HG02763 (cell line): ENCODE measurements around the gene RPTOR.

Experiments used
- ATAC-seq: cut with Tn5 transposase; IDR thresholded peaks from one replicate; pipeline ENCODE4 v1.9.1; 2021; ENCODE audit warnings: mild to moderate bottlenecking, moderate library complexity; ENCODE audit not compliant: unreplicated experiment

RPTOR gene

GRCh38 chr17:80709090-80709695 lies 164.6 kb downstream of the RPTOR start:
- ATAC-seq: no peak

DNA sequence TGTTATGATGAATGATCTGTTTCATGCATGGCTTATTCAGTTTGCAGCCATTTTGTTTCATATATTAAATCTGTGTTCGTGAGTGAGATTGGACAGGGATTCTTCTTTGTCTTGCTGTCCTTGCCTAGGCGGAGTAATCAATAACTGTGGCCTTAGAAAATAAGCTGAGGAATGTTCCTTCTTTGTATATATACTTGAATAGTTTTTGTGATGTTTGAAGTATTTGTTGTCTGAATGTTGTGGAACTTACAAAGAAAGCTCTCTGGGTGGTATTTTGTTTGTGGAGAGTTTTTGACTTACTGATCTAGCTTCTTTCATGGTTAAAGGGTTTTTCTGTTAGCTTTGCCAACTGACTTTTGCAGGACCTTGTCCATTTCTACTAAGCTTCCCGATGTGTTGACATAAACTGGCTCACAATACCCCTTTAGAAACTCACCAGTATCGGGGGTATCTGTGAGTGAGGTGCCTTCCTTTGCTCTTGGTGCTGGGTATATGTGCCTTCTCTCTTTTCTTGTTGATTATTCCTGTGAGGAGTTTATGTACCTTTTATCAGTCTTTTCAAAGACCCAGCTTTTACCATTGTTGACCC lies 166.2 kb downstream of the RPTOR start:
- ATAC-seq: no peak

GRCh38 chr17:80712089-80712488 lies 167.5 kb downstream of the RPTOR start:
- no peak for ATAC-seq

GRCh38 chr17:80712606-80713005 lies 168.0 kb downstream of the RPTOR start:
- no peak for ATAC-seq

- ATAC-seq: no peak
Observed at GRCh38 chr17:80716986-80717719, 172.5 kb downstream of the RPTOR start.

DNA sequence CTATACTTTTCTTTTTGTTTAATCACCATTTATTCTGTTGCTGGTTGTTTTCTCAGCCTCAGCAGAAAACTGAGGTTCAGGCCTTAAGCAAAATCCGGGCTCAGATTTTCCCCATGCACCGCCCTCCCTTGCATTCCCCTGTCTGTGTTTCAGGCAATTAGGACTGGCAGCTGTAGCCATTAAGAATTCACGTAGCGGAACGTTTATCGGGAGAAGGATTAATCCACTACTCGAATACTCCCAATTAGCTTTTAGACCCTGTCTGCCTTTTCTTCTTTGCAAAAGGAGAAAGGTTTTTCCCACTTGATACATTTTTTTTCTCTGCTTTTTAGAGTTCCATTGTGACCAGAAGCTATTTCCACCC lies 173.1 kb downstream of the RPTOR start:
- ATAC-seq: no peak

DNA sequence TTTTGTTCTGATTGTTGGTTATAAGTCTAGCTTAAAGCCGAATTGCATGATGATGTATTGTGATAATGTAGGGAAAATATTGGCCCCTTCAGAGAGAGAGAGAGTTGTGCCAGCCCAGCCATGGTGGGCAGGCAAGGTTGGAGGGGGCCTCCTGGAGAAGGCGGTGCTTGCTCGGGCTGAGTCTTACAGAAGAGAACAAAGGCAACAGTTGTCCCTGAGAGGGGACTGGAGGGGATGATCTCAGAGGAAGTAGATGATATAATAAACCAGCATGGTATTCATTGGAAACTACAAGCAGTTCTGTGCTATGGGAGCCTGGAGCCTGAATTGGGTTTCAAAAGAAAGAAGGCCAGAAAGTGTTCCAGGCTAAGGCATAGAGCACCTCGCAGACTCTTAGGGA lies 173.8 kb downstream of the RPTOR start:
- no peak for ATAC-seq

DNA sequence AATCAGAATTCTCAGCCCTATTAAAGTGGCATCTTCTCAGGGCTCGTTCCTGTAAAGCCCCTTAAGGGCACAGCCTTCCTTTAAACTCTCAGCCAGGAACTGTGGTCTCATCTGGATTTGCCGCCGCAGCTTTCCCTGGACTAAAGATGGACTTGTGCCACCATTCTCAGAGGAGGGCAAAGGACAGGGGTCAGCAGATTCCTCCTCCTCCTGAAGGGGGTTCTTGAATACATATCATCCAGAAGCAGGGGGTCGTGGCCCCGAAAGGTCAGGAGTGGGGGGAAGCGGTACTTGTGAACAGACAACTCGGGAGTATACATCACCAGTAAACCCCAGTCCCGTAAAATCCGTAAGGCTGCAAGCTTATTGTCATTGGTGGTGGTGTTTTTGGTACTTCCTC lies 174.8 kb downstream of the RPTOR start:
- ATAC-seq: no peak

DNA sequence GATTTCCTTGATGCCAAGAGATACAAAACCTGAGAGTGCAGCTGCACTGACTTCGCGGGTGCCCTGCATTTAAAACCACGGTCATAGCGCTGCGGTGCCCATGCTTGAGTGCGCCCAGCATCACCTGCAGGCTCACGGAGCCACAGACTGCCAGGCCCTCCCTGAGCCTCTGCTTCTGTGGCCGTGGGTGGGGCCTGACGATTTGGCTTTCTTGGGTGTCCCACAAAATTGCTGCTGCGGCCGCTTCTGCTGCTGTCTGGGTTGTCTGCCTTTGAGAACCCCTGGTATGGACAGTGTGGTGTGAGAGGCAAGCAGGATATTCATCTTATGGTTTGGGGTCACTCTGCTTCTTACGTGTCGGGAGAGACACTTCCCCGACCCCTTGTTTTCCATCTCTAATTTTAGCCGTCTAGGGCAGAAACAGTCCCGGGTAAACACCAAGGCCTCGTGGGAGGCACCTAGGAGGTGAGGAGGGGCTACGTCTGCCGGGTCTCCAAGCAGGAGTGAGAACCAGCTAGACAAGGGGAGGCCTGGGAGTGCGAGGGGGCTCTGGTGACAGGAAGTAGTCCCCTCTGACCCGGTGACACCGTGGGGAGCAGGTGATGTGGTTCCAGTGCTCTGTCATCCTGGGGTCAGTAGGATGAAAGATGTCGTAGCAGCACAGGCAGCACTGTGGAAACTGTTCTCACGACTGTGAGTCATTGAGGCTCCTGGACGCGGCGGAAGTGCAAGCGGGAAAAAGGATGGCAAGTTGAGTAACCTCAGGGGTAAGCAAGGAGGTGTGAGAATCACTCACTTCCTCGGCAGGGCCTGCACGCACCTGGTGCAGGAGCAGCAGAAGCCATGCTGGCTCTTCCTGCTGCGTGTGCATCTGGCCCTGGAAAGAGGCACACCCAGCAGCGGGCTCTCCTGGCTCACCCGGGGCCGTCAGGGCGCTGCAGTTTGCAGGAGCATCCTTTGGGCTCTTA lies 176.3 kb downstream of the RPTOR start:
- no peak for ATAC-seq

- ATAC-seq: no peak
Observed at GRCh38 chr17:80722661-80723060, 178.0 kb downstream of the RPTOR start.

DNA sequence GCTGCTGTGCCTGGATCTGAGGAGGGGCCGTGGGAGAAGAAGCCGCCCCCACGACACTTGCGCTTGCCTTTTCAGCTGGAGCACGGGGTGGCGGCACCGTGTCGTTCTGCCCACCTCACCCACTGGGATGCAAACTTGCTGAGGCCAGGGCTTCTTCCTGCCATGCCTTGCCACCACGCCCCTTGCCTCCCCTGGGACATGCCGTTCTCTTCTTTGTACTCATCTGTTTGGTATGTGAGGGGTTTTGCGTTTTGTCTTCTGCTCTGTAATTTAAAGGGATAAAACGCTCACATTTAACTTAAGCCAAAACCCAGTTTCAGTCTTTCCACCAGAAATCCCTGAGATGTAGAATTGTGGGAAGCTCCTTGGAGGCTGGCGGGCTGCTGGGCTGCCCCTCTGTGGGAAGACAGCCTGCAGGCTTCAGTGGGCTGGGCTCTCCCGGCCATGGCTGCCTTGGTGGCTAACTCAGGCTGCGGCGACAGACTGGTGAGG lies 180.2 kb downstream of the RPTOR start:
- ATAC-seq: no peak

DNA sequence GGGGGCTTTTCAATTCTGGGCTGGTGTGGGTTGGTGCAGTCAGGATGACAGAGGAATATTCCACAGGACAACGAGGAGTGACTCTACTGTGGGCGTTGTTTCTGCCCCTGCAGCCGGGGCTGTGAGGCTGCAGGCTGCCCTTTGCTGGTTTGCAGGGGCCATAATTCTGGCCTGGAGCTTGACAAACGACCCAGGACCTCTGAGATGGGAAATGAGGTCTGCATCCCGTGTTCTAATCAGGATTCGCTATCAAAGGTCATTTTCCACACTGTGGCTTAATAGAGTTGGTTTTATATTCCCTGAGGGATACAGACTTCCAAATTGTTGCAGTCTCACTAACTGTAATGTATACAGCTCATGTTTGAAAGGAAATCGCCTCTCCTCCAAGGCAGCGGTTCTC lies 180.9 kb downstream of the RPTOR start:
- ATAC-seq: no peak

- no peak for ATAC-seq
Observed at GRCh38 chr17:80726558-80727408, 182.1 kb downstream of the RPTOR start.

GRCh38 chr17:80727409-80727755 lies 182.7 kb downstream of the RPTOR start:
- ATAC-seq: no peak

DNA sequence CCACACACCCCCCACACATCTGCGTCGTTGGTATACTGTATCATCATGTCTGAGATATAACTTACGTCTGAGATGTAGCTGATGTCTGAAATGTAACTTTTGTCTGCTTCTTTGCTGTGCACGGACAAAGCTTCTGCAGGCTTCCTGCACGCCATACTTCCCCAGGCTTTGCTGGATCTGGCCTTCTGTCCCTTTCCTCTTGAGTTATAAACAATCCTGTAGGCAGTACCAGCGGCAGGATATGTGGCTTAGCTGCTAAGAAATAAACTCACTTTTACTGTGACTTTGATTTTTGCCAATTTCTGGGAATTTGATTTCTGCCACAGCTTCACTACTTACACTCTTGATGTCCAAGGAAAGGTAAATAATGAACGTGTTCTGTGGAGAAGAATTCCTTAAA lies 184.4 kb downstream of the RPTOR start:
- ATAC-seq: no peak

DNA sequence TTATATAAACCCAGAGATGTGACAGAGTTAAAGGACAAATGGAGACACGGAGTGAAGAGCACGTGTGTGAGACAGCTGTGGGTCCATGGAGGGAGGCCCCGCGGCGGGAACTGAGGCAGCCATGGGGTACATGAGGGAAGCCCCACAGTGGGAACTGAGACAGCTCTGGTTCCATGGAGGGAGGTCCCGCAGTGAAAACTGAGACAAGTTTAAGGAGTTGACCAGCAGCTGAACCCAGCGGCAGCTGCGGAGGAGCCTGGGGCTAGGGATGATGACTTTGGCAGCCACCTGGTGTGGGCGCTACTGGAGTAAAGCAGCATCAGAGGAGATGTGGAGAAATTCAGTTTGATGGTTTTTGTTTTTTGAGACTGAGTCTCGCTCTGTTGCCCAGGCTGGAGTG lies 185.1 kb downstream of the RPTOR start:
- no peak for ATAC-seq

GRCh38 chr17:80730739-80731138 lies 186.1 kb downstream of the RPTOR start:
- no peak for ATAC-seq

GRCh38 chr17:80731323-80731722 lies 186.7 kb downstream of the RPTOR start:
- no peak for ATAC-seq

GRCh38 chr17:80732268-80732667 lies 187.6 kb downstream of the RPTOR start:
- ATAC-seq: no peak
